ENCODE results near the gene IL18. TPM values are rescaled to one million over a fixed set of nuclear protein-coding genes. Genes with fewer than 3 reads are reported as not detected.

IL18 gene
- 5.5 TPM in 1 of 2 replicates, not detected in the other for total RNA-seq

DNA sequence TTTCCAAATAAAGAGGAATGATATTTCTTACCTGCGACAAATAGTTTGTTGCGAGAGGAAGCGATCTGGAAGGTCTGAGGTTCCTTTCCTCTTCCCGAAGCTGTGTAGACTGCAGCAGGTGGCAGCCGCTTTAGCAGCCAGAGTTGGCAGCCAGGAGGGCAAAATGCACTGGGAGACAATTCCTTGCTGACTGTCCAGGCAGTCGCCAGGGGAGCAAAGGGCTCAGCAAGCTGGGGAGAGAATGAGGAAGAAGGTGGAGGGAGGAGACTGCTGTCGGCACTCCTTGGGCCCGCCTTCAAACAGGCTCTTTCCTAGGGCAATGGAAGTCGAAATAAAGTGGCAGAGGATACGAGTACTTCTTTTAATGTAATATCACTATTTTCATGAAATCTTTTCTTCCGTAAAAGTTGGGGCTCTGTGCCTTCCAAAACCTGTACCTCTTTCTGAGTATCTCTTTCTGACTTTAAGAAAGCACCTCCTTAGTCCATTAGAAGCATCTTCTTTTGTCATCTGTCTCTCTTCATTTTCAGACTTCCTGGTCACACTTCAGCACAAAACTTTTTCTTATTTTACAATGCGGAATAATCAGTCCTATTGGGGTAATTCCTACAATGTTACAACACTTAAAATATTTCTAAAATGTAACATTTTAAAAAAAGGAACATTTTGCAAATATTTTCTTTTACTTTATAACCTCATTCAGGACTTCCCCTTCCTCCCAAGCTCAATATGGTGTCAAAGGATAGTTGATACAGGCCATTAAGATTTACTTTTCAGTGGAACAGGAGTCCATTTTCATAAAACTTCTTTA, at the start of gene IL18:
IL18 (minus strand) TSS at position 220 of the 811 bp plus-strand sequence. CDS start 9,041 bp downstream, outside the sequence.

GRCh38 chr11:112174789-112175598, 11.1 kb upstream of the IL18 start, which contains the start of gene BCO2:
TSS of gene BCO2 (plus strand) at chr11:112175512. CDS start at chr11:112175602, 90 bp downstream.

GRCh38 chr11:112167145-112167544, 3.3 kb upstream of the IL18 start, which contains the start of gene TEX12:
TSS of gene TEX12 (plus strand) at chr11:112167372. CDS start at chr11:112169269, 1,897 bp downstream.

Other genes with a start within 250 kb of the IL18 start
- 0.09 TPM in 1 of 2 replicates, not detected in the other for gene C11orf52, start 245.2 kb downstream of the IL18 start, total RNA-seq
- 19.4 and 22.6 TPM in 2 replicates for gene DIXDC1, start 226.8 kb downstream of the IL18 start, total RNA-seq
- gene DLAT, start 138.7 kb downstream of the IL18 start, total RNA-seq, result 30.9 and 34.5 TPM in 2 replicates
- gene PIH1D2, start 90.1 kb downstream of the IL18 start, total RNA-seq, result 0.38 and 1.2 TPM in 2 replicates
- 17.4 and 21.4 TPM in 2 replicates for gene NKAPD1, start 89.8 kb downstream of the IL18 start, total RNA-seq
- 78.3 and 127 TPM in 2 replicates for gene TIMM8B, start 77.3 kb downstream of the IL18 start, total RNA-seq
- 117 and 119 TPM in 2 replicates for gene SDHD, start 77.2 kb downstream of the IL18 start, total RNA-seq
- 0.09 TPM in 1 of 2 replicates, not detected in the other for gene TEX12, start 3.3 kb upstream of the IL18 start, total RNA-seq
- 0.72 and 1.5 TPM in 2 replicates for gene BCO2, start 11.4 kb upstream of the IL18 start, total RNA-seq
- gene PTS, start 62.3 kb upstream of the IL18 start, total RNA-seq, result 29.6 and 35.3 TPM in 2 replicates
- gene PLET1, start 96.8 kb upstream of the IL18 start, total RNA-seq, result not detected in 2 replicates